ENCODE data around the gene COL9A3.

Gene COL9A3

DNA sequence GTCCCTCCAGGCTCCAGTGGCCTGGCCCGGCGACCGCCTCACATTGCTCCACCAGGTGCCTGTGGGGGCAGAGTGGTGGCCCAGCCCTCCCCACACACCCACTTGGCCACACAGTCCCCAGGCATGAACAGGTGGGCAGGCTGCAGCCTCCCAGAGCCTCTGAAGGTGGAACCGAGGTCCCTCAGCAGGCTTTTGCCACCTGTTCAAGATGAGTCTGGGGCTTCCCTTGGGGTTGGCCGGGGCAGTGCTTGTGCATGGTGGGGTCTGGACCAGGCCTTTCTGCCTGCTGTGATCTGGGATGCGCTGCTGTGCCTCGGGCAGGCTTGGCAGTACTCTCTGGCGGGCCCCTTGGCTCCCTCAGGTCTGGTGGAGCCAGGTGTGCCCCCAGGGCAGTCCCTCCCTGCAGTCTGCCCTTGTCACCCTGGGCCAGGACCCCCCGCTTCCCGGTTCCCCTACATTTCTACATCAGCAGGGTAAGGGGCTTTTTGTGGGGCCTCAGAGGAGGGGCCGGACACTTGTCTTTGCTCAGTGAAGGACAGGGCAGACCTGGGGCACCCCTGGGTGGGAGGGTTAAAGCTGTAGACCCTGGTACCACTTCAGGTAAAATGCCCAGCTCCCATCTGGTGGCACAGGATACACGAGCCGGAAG lies 2.7 kb upstream of the COL9A3 start:
- Histone ChIP-seq H3K36me3 (ENCODE audit: control insufficient read depth, insufficient read depth, low read length) (peaks cover 37% of the 10 kb centered on the region), H3K27me3 (ENCODE audit: control insufficient read depth, insufficient read depth, low read length) (peaks cover 9% of the 10 kb centered on the region), H3K9me3 (ENCODE audit: control insufficient read depth, insufficient read depth, low read length) (no peaks in the 10 kb centered on the region), H3K9ac (ENCODE audit: low read depth, low read length) (no peak overlapping the region), H3K27ac (ENCODE audit: low read depth, low read length) (no peak overlapping the region), H3K4me1 (ENCODE audit: control insufficient read depth, insufficient read depth, low read length) (peaks cover 13% of the 10 kb centered on the region; the same call in 1 of the 2 replicates), H3K4me3 (ENCODE audit: low read depth, low read length) (no peak overlapping the region)

DNA sequence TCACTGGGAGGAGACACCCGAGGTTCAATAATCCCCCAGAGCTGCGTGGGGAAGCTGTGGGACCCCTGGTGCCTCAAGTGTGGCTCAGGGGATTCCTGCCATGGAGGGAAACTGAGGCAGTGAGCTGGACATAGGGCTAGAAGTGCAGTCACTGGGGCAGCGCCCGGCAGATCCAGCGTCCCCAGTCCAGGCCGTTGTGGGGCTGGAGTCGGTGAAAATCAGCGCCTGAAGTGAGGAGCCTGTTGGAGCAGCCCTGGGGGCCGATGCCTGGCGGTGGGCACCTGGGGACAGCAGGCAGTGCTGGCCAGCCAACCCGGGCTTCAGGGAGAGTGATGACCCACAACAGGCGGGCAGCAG lies 2.2 kb upstream of the COL9A3 start:
- Histone ChIP-seq H3K9ac (ENCODE audit: low read depth, low read length) (no peak overlapping the region), H3K9me3 (ENCODE audit: control insufficient read depth, insufficient read depth, low read length) (no peaks in the 10 kb centered on the region), H3K27ac (ENCODE audit: low read depth, low read length) (no peak overlapping the region), H3K27me3 (ENCODE audit: control insufficient read depth, insufficient read depth, low read length) (peaks cover 9% of the 10 kb centered on the region), H3K4me1 (ENCODE audit: control insufficient read depth, insufficient read depth, low read length) (peaks cover 13% of the 10 kb centered on the region; the same call in 1 of the 2 replicates), H3K4me3 (ENCODE audit: low read depth, low read length) (no peak overlapping the region), H3K36me3 (ENCODE audit: control insufficient read depth, insufficient read depth, low read length) (peaks cover 34% of the 10 kb centered on the region)

DNA sequence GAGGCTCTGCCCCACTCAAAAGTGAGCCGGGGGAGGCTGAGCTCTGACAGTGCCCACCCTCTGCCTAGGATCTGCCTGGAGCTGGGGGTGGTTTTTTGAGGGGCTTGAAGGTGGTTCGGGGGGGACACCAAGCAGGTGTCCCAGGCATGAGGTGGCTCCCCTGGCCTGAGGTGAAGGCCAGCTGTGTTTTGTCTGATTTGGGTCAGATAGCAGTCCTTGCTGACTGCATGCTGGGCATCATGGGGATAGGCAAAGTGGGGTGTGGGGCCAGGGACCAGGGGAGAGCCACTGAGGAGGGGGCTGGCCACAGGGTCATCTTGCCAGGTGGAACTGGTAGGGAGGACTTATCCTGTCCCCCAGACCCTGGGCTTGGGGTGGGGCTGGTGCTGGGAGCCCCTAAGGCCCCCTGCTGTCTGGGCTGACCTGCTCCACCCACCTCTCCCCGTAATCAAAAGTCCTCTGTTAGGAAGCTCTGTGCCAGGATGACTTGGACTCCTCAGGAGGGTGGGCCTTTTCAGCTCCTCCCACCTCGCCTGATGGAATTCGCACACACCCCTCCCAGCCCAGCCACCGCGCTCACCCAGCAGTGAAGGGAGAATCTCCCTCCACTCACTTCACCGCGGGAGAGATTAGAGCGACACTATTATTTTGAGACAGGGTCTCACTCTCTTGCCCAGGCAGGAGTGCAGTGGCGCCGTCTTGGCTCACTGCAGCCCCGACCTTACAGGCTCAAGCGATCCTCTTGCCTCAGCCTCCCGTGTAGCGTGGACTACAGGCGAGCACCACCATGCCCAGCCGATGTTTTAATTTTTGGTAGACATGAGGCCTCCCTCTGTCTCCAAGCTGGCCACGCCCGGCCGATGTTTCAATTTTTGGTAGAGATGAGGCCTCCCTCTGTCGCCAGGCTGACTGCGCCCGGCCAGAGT lies 1.5 kb upstream of the COL9A3 start:
- H3K4me1 ChIP-seq (ENCODE audit: control insufficient read depth, insufficient read depth, low read length) = peaks cover 13% of the 10 kb centered on the region; the same call in 1 of the 2 replicates

DNA sequence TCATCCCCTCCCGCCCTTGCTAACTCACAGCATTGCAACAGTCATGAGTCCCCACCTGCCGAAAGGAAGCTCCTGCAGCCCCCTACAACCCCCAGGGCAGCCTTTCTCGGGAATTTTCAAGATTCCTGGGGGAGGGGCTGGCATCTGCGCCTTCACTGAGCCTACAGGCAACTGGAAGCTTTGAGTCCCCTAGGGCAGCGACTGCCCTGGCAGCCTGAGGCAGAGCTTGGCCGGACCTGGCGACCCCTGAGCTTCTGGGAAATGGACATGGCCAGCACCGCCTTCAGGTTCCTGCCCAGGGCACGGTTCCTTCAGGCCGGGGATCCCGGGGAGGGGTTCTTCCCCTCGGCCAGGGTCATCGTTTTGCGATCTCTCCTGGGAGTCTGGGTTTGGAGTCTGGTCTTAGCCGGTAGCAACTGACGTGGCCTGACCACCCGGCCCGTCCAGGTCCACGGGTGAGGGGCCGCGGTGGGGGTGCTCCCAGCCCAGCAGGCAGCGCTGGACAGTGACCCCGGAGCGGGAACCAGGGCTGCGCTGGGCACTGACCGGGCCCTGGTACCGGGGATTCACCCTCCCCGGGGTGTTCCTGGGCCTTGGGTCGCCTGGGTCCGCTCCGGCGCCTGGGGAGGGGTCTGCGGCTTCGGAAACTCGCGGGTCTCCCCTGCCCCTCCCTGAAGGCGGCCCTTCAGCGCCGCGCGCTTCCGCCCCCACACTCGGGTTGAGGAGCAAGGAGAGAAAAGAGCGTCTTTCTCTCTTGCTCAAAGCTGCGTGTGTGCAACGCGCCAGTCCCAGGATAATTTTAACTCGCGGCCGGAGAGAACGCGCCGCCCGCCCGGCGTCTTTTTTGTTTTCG lies 593 bp upstream of the COL9A3 start:
- Histone ChIP-seq H3K36me3 (ENCODE audit: control insufficient read depth, insufficient read depth, low read length) (peaks cover 28% of the 10 kb centered on the region), H3K27me3 (ENCODE audit: control insufficient read depth, insufficient read depth, low read length) (peaks cover 9% of the 10 kb centered on the region), H3K27ac (ENCODE audit: low read depth, low read length) (peak overlapping the region; percentile 66), H3K9ac (ENCODE audit: low read depth, low read length) (peak overlapping the region; percentile 48), H3K9me3 (ENCODE audit: control insufficient read depth, insufficient read depth, low read length) (no peaks in the 10 kb centered on the region), H3K4me1 (ENCODE audit: control insufficient read depth, insufficient read depth, low read length) (peaks cover 13% of the 10 kb centered on the region; the same call in 1 of the 2 replicates), H3K4me3 (ENCODE audit: low read depth, low read length) (peak overlapping the region; percentile 68)

More for the DNA sequence above, 1.5 kb upstream of the COL9A3 start:
- Histone ChIP-seq H3K9me3 (ENCODE audit: control insufficient read depth, insufficient read depth, low read length) (no peaks in the 10 kb centered on the region), H3K36me3 (ENCODE audit: control insufficient read depth, insufficient read depth, low read length) (peaks cover 34% of the 10 kb centered on the region), H3K9ac (ENCODE audit: low read depth, low read length) (no peak overlapping the region), H3K27me3 (ENCODE audit: control insufficient read depth, insufficient read depth, low read length) (peaks cover 9% of the 10 kb centered on the region), H3K4me3 (ENCODE audit: low read depth, low read length) (peak overlapping the region; percentile 68), H3K27ac (ENCODE audit: low read depth, low read length) (peak overlapping the region; percentile 66)

DNA sequence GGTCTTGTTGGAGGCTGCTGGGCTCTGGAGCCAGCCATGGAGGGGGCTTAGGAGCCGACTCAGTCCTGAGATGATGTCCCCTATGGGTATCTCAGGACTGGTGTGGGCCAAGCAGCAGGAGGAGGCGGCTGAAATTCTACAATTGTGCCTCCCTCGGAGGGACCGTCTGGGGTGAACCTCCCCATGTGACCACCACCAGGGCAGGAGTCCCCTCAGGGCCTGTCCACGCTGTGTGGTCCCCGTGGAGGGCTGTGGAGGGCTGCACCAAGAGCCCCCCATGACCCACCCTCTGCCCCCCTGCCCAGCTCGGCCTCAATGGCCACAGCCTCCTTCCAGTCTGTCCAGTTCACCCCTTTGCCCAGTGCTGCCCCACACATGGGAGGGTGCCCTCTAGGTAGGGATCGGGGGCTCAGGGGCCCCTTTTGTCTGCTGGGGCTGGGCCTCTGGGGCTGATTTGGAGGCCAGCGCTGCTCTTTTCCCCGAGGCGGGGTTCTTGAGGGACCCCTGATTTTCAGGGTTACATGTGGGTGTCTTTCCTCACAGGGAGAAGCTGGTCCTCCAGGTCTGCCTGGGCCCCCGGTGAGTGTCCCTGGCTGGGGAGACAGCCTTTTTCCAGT lies 1.2 kb downstream of the COL9A3 start:
- no peaks in the 10 kb centered on the region for H3K9me3 ChIP-seq (ENCODE audit: control insufficient read depth, insufficient read depth, low read length)
- H3K27ac ChIP-seq (ENCODE audit: low read depth, low read length) = no peak overlapping the region
- peak overlapping the region; percentile 54; the same call in 1 of the 2 replicates for H3K4me3 ChIP-seq (ENCODE audit: low read depth, low read length)
- H3K9ac ChIP-seq (ENCODE audit: low read depth, low read length) = no peak overlapping the region
- H3K27me3 ChIP-seq (ENCODE audit: control insufficient read depth, insufficient read depth, low read length) = peaks cover 9% of the 10 kb centered on the region
- H3K4me1 ChIP-seq (ENCODE audit: control insufficient read depth, insufficient read depth, low read length) = peaks cover 14% of the 10 kb centered on the region; the same call in 1 of the 2 replicates
- peaks cover 11% of the 10 kb centered on the region for H3K36me3 ChIP-seq (ENCODE audit: control insufficient read depth, insufficient read depth, low read length)

DNA sequence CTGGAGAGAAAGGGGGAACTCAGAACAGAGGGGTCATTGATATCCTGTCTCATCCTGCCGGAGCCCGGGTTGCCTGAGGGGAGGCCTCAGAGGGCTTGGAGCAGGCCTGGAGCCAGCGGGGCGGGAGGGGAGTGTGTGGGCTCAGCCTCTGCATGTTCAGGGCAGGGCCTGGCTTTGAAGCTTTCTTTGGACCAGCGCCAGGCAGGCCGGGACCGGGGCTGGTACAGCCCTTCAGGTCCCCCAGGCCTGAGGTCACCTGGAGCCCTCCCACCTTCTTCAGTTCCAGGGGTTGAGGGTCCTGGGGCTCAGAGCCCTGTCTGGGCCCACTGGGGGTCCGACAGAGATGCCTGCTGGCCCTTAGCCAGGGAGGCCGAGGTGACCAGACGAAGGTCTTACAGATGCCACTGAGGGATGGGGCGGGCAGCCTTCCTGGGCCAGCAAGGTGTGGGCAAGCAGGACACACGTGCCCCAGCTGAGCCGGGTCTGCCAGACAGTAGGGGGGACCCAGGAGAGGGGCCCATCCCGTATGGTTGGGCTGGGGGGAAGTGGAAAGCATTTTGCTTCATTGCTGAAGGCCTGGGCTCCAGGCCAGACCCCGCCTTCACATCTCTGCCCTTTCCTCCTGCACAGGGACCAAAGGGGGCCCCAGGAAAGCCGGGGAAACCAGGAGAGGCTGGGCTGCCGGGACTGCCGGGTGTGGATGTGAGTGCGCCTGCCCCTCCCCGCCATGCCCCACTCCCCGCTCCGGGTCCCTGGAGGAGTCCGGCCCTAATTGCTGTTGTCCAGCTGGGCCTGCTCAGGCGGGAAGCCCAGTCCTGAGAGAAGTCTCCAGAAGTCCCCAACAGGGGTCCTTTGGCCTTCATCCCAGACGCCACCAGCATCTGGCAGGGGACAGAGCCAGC lies 2.0 kb downstream of the COL9A3 start:
- no peaks in the 10 kb centered on the region for H3K9me3 ChIP-seq (ENCODE audit: control insufficient read depth, insufficient read depth, low read length)
- no peak overlapping the region for H3K4me3 ChIP-seq (ENCODE audit: low read depth, low read length)
- peaks cover 9% of the 10 kb centered on the region for H3K27me3 ChIP-seq (ENCODE audit: control insufficient read depth, insufficient read depth, low read length)
- H3K9ac ChIP-seq (ENCODE audit: low read depth, low read length) = no peak overlapping the region
- peaks cover 19% of the 10 kb centered on the region; the same call in 1 of the 2 replicates for H3K4me1 ChIP-seq (ENCODE audit: control insufficient read depth, insufficient read depth, low read length)
- peaks cover 9% of the 10 kb centered on the region for H3K36me3 ChIP-seq (ENCODE audit: control insufficient read depth, insufficient read depth, low read length)
- no peak overlapping the region for H3K27ac ChIP-seq (ENCODE audit: low read depth, low read length)

DNA sequence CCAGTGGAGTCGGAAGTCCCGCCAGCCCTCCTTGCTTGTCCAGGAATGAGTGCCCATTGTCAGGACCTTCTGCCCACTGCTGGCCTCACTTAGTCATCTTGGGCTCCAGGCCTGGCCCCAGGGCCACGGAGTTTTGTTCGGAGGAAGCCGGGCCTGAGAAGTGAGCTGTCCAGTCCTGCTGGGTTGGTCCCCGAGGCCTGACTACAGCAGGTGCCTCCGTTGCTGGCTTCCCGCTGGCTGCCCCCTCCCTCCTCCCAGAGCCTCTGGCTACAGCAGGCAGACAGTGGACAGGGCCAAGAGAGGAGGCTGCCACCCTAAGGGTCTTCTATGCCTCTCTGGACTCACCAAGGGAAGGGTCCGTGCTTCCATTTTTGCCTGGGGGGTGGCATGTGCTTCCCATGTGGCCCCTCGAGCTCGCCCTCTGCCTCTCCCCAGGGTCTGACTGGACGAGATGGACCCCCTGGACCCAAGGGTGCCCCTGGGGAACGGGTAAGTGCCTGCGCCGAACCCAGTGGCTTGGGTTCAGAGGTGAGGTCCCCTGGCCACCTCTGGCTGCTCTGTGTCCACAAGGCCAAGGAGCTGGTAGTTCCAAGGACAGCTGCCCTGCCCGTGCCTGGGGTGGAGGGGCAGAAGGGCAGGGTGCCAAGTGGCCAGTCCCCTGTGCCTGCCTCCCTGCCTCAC lies 2.8 kb downstream of the COL9A3 start:
- H3K9ac ChIP-seq (ENCODE audit: low read depth, low read length) = no peak overlapping the region
- no peaks in the 10 kb centered on the region for H3K9me3 ChIP-seq (ENCODE audit: control insufficient read depth, insufficient read depth, low read length)
- H3K27ac ChIP-seq (ENCODE audit: low read depth, low read length) = no peak overlapping the region
- H3K27me3 ChIP-seq (ENCODE audit: control insufficient read depth, insufficient read depth, low read length) = peaks cover 9% of the 10 kb centered on the region
- peaks cover 19% of the 10 kb centered on the region; the same call in 1 of the 2 replicates for H3K4me1 ChIP-seq (ENCODE audit: control insufficient read depth, insufficient read depth, low read length)
- H3K4me3 ChIP-seq (ENCODE audit: low read depth, low read length) = no peak overlapping the region
- H3K36me3 ChIP-seq (ENCODE audit: control insufficient read depth, insufficient read depth, low read length) = peaks cover 9% of the 10 kb centered on the region

DNA sequence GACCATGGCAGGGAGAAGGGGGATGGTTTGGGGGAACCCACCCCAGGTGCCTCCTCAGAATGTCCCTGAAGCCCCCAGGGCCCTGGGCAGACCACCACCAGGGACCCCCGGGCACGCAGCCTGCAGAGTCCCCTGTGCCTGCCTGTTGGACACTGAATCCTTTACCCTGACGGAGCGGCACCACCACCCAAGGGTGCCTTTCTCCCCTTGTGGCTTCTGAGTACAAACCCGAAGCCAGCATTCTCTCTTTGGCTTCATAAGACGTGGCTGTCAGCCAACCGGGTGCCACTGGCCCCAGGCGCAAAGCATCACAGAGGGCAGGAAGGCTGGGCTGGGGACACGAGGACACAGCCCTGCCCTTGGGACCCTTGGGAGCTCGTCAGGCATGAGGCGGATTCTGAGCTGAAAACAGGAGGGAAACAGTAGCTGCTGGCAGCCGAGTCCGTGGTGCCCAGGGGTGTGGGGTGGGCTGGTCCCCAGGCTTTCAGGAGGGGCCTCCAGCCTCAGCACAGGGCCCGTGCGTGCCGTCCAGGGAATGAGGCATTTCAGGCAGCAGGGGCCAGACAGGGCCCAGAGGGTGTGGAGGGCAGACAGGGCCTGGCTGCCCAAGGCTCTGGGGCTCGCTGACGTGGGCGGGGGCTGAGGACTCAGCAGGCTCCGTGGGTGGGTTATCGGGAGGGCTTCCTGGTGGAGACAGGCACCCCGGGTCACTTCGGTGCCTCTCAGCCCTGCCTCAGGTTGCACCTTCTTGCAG lies 3.5 kb downstream of the COL9A3 start:
- no peak overlapping the region for H3K27ac ChIP-seq (ENCODE audit: low read depth, low read length)
- no peak overlapping the region for H3K4me3 ChIP-seq (ENCODE audit: low read depth, low read length)
- H3K36me3 ChIP-seq (ENCODE audit: control insufficient read depth, insufficient read depth, low read length) = peaks cover 9% of the 10 kb centered on the region
- peaks cover 9% of the 10 kb centered on the region for H3K27me3 ChIP-seq (ENCODE audit: control insufficient read depth, insufficient read depth, low read length)
- peaks cover 14% of the 10 kb centered on the region; the same call in 1 of the 2 replicates for H3K4me1 ChIP-seq (ENCODE audit: control insufficient read depth, insufficient read depth, low read length)
- H3K9ac ChIP-seq (ENCODE audit: low read depth, low read length) = no peak overlapping the region
- H3K9me3 ChIP-seq (ENCODE audit: control insufficient read depth, insufficient read depth, low read length) = no peaks in the 10 kb centered on the region
